Right lobe of liver (tissue), 4 donors: ENCODE measurements around the gene COL23A1.

ENCODE experiments used
- CTCF ChIP-seq, 4 donors: fragments of 200-600 bp in 3 of 4; fragments of 450-650 bp in 1 of 4; IDR thresholded peaks; one replicate each; pipeline versions ENCODE4 v1.5.1 to v1.8.0; 2016 to 2022; ENCODE audit warnings: antibody characterized with exemption in 4 of 4, mild to moderate bottlenecking in 2 of 4
- POLR2A ChIP-seq: fragments of 450-650 bp; IDR thresholded peaks from one replicate; pipeline ENCODE4 v1.6.1; 2017; ENCODE audit warnings: antibody characterized with exemption, mild to moderate bottlenecking
- donor health status: DM: no; HTN: no; CAD: no.
- donor health status: DM: no; HTN: no; CAD: no.
- donor health status: DM: no; HTN: yes; CAD: no.

- TF ChIP-seq CTCF (IDR thresholded peaks at IDR 0.05) (no peak), POLR2A (no peak)
Observed at GRCh38 chr5:178286226-178287090, 303.7 kb downstream of the COL23A1 start.
